ENCODE results near the gene TNFRSF11A.

DNA sequence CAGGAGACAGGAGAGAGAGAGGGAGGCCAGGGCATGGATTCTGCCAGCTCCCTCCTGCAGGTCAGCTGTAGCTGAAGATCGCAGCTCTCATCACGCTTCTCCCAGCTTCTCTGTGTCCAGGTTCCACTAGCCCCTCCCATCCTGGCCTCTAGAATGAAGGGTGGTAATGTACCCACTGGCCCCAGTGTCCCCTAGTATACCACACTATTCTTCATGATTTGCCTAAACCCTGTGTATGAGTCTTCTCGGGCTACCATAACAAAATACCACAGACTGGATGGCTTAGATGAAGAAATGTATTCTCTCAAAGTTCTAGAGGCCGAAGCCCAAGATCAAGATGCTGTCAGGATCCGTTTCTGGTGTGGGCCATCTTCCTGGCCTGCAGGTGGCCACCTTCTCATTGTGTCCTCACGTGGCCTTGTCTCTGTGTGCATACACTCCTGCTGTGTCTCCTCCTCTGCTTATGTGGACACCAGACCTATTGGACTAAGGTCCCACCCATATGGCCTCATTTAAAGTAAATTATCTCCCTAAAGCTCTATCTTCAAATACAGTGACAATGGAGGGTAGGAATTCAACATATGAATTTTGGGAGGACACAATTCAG, 77.3 kb downstream of the TNFRSF11A start:
- TF ChIP-seq EZH2 (IDR thresholded peaks at IDR 0.05) = no peak
- TF ChIP-seq POLR2AphosphoS5 (IDR thresholded peaks at IDR 0.05; ENCODE audit: borderline replicate concordance, low read depth, low read length) = no peak
- no peak for TF ChIP-seq FOXP2 (optimal IDR thresholded peaks at IDR 0.05; ENCODE audit: control extremely low read depth, extremely low read length, insufficient read depth)
